Karpas-422 (cell line): ENCODE results near the gene CHM. TPM values are rescaled to one million over a fixed set of nuclear protein-coding genes. Genes with fewer than 3 reads are reported as not detected.
"Not testable (repeated sequence)": the region's sequence is repeated elsewhere in the genome, so short reads cannot be mapped to it uniquely, and the experiment has no call there.

ENCODE experiments used
- DNase-seq: peaks from one replicate; pipeline ENCODE4 v3.0.0-alpha.2; 2015
- H2AFZ ChIP-seq: fragments of 200-600 bp; sonication (generic); 2 replicates; pipeline ENCODE4 v1.6.1; 2014; ENCODE audit warnings: antibody characterized with exemption, low read length, mixed read lengths
- H3K27ac ChIP-seq: fragments of 200-600 bp; sonication (generic); 2 replicates; pipeline ENCODE4 v1.5.1; 2014; ENCODE audit warnings: mild to moderate bottlenecking, low read length, moderate library complexity
- H3K27me3 ChIP-seq: fragments of 200-600 bp; sonication (generic); 2 replicates; pipeline ENCODE4 v1.6.1; 2014; ENCODE audit warnings: low read length, mixed read lengths
- H3K36me3 ChIP-seq: fragments of 200-600 bp; sonication (generic); 2 replicates; pipeline ENCODE4 v1.6.1; 2014; ENCODE audit warnings: low read length, mixed read lengths; ENCODE audit not compliant: insufficient read depth
- H3K4me1 ChIP-seq: fragments of 200-600 bp; sonication (generic); 2 replicates; pipeline ENCODE4 v1.6.1; 2014; ENCODE audit warnings: mild to moderate bottlenecking, low read length, mixed read lengths
- H3K4me2 ChIP-seq: fragments of 200-600 bp; sonication (generic); 2 replicates; pipeline ENCODE4 v1.6.1; 2014; ENCODE audit warnings: low read length, low read depth, mild to moderate bottlenecking; ENCODE audit not compliant: poor library complexity, severe bottlenecking
- H3K4me3 ChIP-seq: fragments of 200-600 bp; sonication (generic); 2 replicates; pipeline ENCODE4 v1.5.1; 2014; ENCODE audit warnings: mild to moderate bottlenecking, antibody characterized with exemption, low read length, mixed read lengths
- H3K79me2 ChIP-seq: fragments of 200-600 bp; sonication (generic); 2 replicates; pipeline ENCODE4 v1.6.1; 2014; ENCODE audit warnings: mild to moderate bottlenecking, low read length, mixed read lengths
- H3K9ac ChIP-seq: fragments of 200-600 bp; sonication (generic); 2 replicates; pipeline ENCODE4 v1.6.0; 2014; ENCODE audit warnings: low read length
- H3K9me2 ChIP-seq: fragments of 200-600 bp; sonication (generic), shearing (Covaris generic); replicated peaks from 2 replicates; pipeline ENCODE4 v1.6.0; 2014; ENCODE audit warnings: mild to moderate bottlenecking, low read length, moderate library complexity; ENCODE audit not compliant: insufficient read depth
- H3K9me3 ChIP-seq: fragments of 300-700, 200-600 bp; sonication (generic); 2 replicates; pipeline ENCODE4 v1.6.1; 2014; ENCODE audit warnings: low read length, mixed read lengths
- H4K20me1 ChIP-seq: fragments of 200-600 bp; sonication (generic); 2 replicates; pipeline ENCODE4 v1.6.1; 2014; ENCODE audit warnings: mild to moderate bottlenecking, antibody characterized with exemption, low read length, low read depth; ENCODE audit not compliant: insufficient read depth
- total RNA-seq: library from RNA; depleted of rRNA; stranded (reverse); fragments of >200 nt; shearing (Covaris generic); gene quantifications from 2 replicates; pipeline ENCODE4 v1.2.3, GENCODE V29; 2014; ENCODE audit warnings: low replicate concordance

The CHM gene
- total RNA-seq, 1 experiment from 2014 or later = 37.0 TPM

DNA sequence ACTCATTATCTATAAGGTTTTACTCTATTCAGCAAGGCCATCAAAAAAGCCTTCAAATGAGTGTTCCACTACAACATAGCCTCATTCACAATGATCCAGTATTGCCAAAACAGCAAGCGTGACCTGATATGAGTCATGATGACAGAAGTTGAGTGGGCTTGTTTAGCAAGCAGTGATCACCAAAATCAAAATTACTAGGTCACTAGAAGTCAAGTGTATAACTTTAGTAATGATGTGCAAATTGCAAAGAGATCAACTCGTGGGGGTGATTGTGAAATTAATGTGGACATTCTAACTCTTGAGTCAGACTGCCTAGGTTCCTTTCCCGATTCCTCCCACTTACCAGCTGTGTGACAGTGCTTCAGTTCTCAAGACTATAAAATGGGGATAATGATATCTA lies 124.5 kb downstream of the CHM start:
- H3K9ac ChIP-seq = no peak overlapping the region
- H3K4me3 ChIP-seq = no peak overlapping the region
- no peaks in the 10 kb centered on the region for H3K27me3 ChIP-seq
- no peak overlapping the region for H3K4me2 ChIP-seq
- no peaks in the 10 kb centered on the region for H3K36me3 ChIP-seq
- H2AFZ ChIP-seq = no peak overlapping the region
- H3K4me1 ChIP-seq = no peaks in the 10 kb centered on the region
- H4K20me1 ChIP-seq = no peaks in the 10 kb centered on the region
- H3K9me3 ChIP-seq = no peaks in the 10 kb centered on the region
- H3K9me2 ChIP-seq = no peaks in the 10 kb centered on the region
- H3K27ac ChIP-seq = no peak overlapping the region
- H3K79me2 ChIP-seq = peaks cover 38% of the 10 kb centered on the region
- no peak for DNase-seq

DNA sequence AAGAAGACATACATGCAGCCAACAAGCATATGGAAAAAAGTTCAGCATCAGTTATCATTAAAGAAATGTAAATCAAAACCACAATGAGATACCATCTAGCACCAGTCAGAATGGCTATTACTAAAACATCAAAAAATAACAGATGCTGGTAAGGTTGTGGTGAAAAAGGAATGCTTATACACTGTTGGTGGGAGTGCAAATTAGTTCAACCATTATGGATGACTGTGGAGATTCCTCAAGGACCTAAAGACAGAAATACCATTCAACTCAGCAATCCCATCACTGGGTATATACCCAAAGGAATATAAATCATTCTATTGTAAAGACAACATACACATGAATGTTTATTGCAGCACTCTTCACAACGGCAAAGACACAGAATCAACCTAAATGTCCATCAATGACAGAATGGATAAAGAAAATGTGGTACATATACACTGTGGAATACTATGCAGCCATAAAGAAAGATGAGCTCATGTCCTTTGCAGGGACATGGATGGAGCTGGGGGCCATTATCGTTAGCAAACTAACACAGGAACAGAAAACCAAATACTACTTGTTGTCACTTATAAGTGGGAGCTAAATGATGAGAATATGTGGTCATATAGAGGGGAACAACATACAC lies 130.6 kb downstream of the CHM start:
- not testable (repeated sequence) for H4K20me1 ChIP-seq, H3K4me3 ChIP-seq, H3K9me2 ChIP-seq, DNase-seq, H2AFZ ChIP-seq, H3K27me3 ChIP-seq, H3K4me1 ChIP-seq, H3K27ac ChIP-seq, H3K4me2 ChIP-seq, H3K9ac ChIP-seq, H3K9me3 ChIP-seq, H3K36me3 ChIP-seq
- peaks cover 58% of the 10 kb centered on the region for H3K79me2 ChIP-seq

- Histone ChIP-seq H3K4me2 (no peak overlapping the region), H3K9ac (no peak overlapping the region), H3K27me3 (no peaks in the 10 kb centered on the region), H2AFZ (no peak overlapping the region), H3K27ac (no peak overlapping the region), H3K36me3 (no peaks in the 10 kb centered on the region; the same call in 1 of the 2 replicates), H4K20me1 (no peaks in the 10 kb centered on the region), H3K9me3 (no peaks in the 10 kb centered on the region; the same call in 1 of the 2 replicates), H3K4me1 (peaks cover 6% of the 10 kb centered on the region), H3K9me2 (no peaks in the 10 kb centered on the region), H3K79me2 (peaks cover 47% of the 10 kb centered on the region), H3K4me3 (no peak overlapping the region)
- no peak for DNase-seq
Observed at GRCh38 chrX:85914431-85914830, 132.9 kb downstream of the CHM start.

DNA sequence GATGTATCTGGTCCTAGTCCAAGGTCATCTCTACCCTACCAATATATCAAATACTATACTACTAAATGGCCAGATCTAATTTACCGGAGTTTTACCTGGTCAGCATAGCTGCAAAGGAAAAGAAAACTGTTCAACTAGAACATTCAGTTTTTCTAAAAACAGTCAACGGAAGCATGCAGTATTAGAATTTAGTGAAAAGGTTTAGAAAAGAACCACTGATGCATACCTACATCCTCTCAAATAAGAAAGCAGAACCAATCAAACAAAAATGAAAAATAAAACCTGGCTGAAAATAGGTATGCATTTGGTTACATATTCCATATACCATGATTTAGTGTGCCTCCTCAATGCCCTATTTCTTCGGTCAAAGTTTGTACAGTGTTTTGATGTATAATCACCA lies 140.0 kb downstream of the CHM start:
- no peaks in the 10 kb centered on the region; the same call in 1 of the 2 replicates for H3K36me3 ChIP-seq
- H4K20me1 ChIP-seq = no peaks in the 10 kb centered on the region
- DNase-seq = peak; percentile 45
- H3K9me2 ChIP-seq = no peaks in the 10 kb centered on the region
- no peaks in the 10 kb centered on the region for H3K27me3 ChIP-seq
- no peak overlapping the region for H2AFZ ChIP-seq
- peak overlapping the region; percentile 24; the same call in 1 of the 2 replicates for H3K4me3 ChIP-seq
- H3K9me3 ChIP-seq = no peaks in the 10 kb centered on the region
- peaks cover 5% of the 10 kb centered on the region; the same call in 1 of the 2 replicates for H3K79me2 ChIP-seq
- peak overlapping the region; percentile 31 for H3K4me2 ChIP-seq
- no peak overlapping the region for H3K9ac ChIP-seq
- H3K4me1 ChIP-seq = peaks cover 18% of the 10 kb centered on the region
- H3K27ac ChIP-seq = peak overlapping the region; percentile 51

GRCh38 chrX:85906399-85906798 lies 141.0 kb downstream of the CHM start:
- H3K9ac ChIP-seq = no peak overlapping the region
- H3K4me3 ChIP-seq = no peak overlapping the region
- no peaks in the 10 kb centered on the region for H3K27me3 ChIP-seq
- no peak overlapping the region for H2AFZ ChIP-seq
- H3K4me1 ChIP-seq = peaks cover 25% of the 10 kb centered on the region
- peaks cover 5% of the 10 kb centered on the region; the same call in 1 of the 2 replicates for H3K79me2 ChIP-seq
- H3K9me2 ChIP-seq = no peaks in the 10 kb centered on the region
- no peaks in the 10 kb centered on the region for H4K20me1 ChIP-seq
- H3K36me3 ChIP-seq = no peaks in the 10 kb centered on the region; the same call in 1 of the 2 replicates
- H3K9me3 ChIP-seq = no peaks in the 10 kb centered on the region
- no peak overlapping the region for H3K4me2 ChIP-seq
- no peak overlapping the region for H3K27ac ChIP-seq
- no peak for DNase-seq

GRCh38 chrX:85905851-85906250 lies 141.5 kb downstream of the CHM start:
- no peak overlapping the region for H3K27ac ChIP-seq
- no peak for DNase-seq
- no peaks in the 10 kb centered on the region for H3K27me3 ChIP-seq
- peaks cover 25% of the 10 kb centered on the region for H3K4me1 ChIP-seq
- H3K36me3 ChIP-seq = no peaks in the 10 kb centered on the region; the same call in 1 of the 2 replicates
- no peaks in the 10 kb centered on the region for H3K9me3 ChIP-seq
- no peak overlapping the region for H2AFZ ChIP-seq
- no peak overlapping the region for H3K4me2 ChIP-seq
- no peaks in the 10 kb centered on the region for H4K20me1 ChIP-seq
- no peaks in the 10 kb centered on the region for H3K9me2 ChIP-seq
- H3K4me3 ChIP-seq = no peak overlapping the region
- H3K79me2 ChIP-seq = peaks cover 5% of the 10 kb centered on the region; the same call in 1 of the 2 replicates
- no peak overlapping the region for H3K9ac ChIP-seq

GRCh38 chrX:85903692-85904471 lies 143.5 kb downstream of the CHM start:
- no peak for DNase-seq
- no peaks in the 10 kb centered on the region for H3K9me3 ChIP-seq

DNA sequence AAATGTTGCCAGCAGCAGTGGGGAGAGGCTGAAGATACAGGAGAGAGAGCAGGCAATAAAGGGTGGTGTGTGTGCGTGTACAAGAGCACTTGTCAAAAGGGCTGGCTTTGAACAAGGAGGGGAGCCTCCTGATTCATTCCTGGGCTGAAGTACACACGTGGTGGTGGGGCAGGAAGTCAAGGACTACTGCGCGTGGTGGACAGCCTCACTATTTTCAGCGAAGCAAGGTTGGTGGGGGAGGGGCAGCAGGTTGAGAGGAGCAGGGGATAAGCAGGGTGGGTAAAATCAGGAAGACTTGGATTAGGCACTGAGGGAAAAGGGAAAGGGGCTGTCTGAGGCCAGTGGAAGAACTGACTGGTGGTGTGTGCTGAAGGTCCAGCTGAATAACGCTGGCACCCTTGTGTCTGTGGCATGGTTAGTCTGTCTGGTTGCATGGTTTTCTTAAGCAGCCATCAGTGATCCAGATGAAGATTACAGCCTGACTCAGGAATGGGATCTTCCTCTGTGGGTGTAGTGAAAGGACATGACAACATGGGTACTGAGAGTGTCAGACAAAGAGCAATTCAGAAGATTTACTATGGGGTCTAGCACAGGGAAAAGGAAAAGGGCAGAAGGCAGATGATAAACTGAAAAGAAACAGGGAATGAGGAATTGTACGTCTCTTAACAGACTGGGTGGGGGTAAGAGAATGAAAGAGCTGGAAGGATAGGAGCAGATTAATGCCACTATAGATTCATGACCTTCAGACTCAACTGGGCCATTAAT lies 149.8 kb downstream of the CHM start:
- Histone ChIP-seq H3K4me1 (peaks cover 7% of the 10 kb centered on the region), H3K4me2 (no peak overlapping the region), H3K27ac (no peak overlapping the region), H3K4me3 (no peak overlapping the region), H3K9ac (no peak overlapping the region), H3K27me3 (no peaks in the 10 kb centered on the region), H3K9me3 (no peaks in the 10 kb centered on the region), H3K9me2 (no peaks in the 10 kb centered on the region), H2AFZ (no peak overlapping the region), H4K20me1 (no peaks in the 10 kb centered on the region), H3K79me2 (peaks cover 10% of the 10 kb centered on the region; the same call in 1 of the 2 replicates), H3K36me3 (peaks cover 10% of the 10 kb centered on the region)
- DNase-seq = no peak

More at GRCh38 chrX:85903692-85904471, 143.5 kb downstream of the CHM start:
- Histone ChIP-seq H3K4me2 (no peak overlapping the region), H2AFZ (no peak overlapping the region), H3K9me2 (no peaks in the 10 kb centered on the region), H3K79me2 (peaks cover 5% of the 10 kb centered on the region; the same call in 1 of the 2 replicates), H3K27me3 (no peaks in the 10 kb centered on the region), H3K9ac (no peak overlapping the region), H3K27ac (no peak overlapping the region), H3K4me3 (no peak overlapping the region), H4K20me1 (no peaks in the 10 kb centered on the region), H3K4me1 (peaks cover 25% of the 10 kb centered on the region), H3K36me3 (no peaks in the 10 kb centered on the region; the same call in 1 of the 2 replicates)
